GF-D8 (cell line): ENCODE measurements around the gene ASCC1.
A peak's percentile ranks its signal among the peaks of the same experiment; 100 is the strongest.
"Not testable (repeated sequence)": the region's sequence is repeated elsewhere in the genome, so short reads cannot be mapped to it uniquely, and the experiment has no call there.

ENCODE experiments used
- DNase-seq: peaks from one replicate; lab custom pipeline; 2025; lab: John Stamatoyannopoulos, UW

ASCC1 gene

DNA sequence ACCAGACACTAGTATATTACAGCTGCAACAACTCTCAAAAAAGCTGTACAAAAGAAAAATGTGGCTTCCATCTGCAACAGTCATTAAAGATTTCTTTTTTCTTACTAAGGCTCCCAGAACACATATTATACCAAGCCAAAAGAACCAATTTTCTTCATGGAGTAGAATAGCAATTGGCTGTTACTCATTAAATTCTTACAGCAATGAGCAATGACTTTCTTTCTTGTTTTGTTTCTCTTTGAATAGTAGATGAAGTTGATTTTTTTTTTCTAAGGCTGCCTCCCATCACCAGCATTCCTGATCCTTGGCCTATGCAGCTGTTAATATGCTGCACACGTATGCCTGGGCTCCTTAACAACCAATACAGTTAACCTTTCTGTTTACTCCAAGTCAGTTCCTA is 91.1 kb downstream of the ASCC1 start:
- DNase-seq = no peak

DNA sequence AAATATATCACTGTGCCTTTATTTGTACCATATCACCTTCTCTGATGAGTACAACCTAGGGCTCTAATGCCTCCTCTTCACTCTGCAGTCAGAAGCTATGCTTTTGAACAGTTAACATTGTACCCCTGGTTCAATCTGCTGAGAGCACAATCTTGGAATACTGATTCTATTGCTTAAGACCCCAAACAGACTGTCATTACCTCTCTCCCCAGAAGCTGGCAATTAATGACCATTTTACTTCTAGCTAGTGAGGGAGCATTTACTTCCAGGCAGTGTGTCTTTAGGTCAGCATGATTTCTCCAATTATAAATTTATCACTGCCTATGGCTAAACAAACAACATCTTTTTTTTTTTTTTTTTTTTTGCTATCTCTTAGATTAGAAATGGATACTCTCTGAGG is 91.7 kb downstream of the ASCC1 start:
- DNase-seq = no peak

DNA sequence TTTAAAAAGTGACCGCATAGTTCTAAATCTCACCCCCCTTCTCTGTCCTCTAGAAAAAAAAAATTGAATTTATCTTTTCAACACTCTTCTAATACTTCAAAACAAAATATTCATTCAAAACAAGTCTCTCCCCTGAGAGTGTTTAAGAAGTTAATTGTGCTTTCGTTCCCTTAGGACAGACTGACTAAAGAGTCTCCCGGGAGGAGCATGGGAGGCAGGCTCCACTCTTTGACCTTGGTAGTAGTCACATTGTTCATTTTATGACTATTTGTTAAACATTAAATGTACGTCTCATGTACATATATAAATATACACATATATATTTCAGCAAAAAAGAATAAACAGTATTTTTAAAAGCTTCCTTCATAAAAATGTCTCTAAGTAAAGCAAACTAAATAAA is 92.5 kb downstream of the ASCC1 start:
- no peak for DNase-seq

DNA sequence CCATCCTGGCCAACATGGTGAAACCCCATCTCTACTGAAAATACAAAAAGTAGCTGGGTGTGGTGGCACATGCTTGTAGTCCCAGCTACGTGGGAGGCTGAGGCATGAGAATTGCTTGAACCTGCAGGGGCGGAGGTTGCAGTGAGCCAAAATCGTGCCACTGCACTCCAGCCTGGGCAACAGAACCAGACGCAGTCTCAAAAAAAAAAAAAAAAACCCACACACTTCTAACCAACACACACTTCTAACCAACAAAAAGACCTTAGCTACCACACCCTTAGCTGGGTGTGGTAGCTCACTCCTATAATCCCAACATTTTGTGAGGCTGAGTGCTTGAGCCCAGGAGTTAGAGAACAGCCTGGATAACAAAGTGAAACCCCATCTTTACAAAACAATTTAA is 93.9 kb downstream of the ASCC1 start:
- no peak for DNase-seq

DNA sequence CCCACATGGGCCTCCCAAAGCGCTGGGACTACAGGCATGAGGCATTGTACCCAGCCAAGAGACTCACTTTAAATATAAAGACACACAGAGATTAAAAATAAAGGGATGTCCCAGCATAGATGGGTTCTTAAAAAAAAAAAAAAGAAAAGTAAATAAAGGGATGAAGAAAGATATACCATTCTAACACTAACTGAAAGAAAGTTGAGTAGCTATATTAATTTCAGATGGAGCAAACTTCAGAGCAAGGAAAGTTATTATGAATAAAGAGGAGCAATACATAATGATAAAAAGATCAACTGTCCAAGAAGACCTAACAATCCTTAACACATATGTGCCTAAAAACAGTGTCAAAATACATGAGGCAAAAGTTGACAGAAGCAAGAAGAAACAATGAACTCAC is 94.7 kb downstream of the ASCC1 start:
- DNase-seq = no peak

DNA sequence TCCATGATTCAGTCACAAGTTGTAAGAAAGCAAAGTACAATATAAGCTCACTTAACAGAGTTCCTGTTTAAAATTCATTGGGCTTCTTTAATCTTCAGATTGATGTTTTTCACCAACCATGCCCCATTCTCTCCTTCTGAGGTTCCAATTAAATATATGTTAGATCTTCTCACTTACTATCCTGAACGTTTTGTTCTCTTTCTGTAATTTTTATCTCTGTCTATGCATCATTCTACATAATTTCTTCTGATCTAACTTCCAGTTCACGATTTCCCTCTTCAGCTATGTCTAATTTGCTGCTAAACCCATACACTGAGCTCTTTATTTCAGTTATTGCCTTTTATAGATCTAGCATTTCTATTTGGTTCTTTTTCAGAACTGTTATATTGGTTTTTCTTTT is 99.7 kb downstream of the ASCC1 start:
- no peak for DNase-seq

DNA sequence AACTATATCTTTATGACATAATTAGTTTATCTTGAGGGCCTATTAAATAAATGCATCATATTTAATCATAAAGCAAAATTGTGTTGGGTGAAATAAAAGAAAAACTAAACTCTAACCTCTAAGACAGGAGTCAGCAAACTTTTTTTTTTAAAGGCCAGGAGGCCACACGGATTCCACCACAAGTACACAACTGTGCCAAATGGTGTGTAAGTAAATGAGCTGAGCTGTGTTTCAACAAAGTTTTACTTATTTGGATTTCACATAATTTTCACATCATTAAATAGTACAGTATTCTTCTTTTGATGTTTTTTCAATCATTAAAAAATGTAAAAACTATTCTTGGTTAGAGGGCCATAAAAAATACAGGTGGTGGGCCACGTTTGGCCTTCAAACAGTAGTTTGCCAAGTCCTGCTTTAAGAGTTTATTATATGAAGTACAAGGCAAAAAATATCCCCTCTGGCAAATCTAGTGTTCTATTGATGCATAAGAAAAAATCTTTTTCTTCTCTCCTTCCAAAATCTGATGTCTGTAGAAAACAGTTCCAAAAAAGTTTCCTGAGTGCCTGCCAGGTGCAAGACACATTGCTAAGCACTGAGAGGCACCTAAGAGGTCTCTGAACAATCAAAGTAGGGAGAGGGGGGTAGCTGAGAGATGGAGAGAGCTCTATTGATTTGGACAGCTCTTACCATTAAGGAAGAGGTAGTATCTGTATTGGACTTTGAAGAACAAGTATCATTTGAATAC is 101.2 kb downstream of the ASCC1 start:
- no peak for DNase-seq

DNA sequence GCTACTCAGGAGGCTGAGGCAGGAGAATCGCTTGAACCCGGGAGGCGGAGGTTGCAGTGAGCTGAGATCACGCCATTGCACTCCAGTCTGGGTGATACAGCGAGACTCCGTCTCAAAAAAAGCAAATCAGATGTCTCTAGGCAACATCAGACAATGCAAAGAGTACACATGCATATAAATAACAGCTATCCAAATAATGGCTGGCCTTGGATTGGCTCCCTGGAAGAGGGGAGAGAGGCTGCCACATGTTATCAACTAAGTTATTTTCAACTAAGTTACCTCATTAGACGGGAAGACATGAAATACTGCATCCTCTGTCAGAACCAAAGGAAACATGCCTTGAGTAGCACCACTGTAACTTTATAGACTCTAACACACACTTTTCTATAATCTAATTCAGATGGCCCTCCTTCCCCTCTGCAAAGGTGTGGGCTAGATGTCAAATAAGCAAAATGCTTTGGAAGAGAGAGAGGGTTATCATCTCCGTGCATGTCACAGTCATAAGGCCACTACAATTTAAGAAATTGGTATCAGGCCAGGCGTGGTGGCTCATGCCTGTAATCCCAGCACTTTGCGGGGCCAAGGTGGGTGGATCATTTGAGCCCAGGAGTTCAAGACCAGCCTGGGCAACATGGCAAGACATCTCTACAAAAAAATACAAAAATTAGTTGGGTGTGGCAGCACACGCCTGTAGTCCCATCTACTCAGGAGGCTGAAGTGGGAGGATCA is 105.2 kb downstream of the ASCC1 start:
- DNase-seq = no peak

DNA sequence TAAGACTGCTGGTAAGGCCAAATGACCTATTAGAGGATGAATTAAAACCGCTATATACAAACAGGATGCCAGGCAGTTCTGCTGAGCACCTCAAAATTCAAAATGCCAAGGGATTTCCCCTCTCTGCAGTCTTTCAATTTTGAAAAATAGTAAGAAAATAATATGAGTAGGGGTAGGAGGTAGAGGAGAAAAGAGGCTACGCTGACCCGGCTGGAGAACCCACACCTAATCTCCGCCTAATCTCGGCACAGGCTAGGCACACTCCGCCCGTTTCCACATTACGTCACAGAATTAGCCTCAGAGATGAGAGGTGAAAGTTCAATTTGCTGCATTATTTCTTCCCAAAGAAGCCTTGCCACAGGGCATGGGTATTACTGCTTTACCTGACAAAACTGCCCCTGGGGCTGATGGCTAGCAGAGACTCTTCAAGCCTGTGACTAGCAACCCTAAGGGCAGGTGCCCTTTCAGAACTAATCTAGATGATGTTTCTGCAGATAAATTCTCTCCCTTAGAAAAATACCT is 106.4 kb downstream of the ASCC1 start:
- DNase-seq = no peak

DNA sequence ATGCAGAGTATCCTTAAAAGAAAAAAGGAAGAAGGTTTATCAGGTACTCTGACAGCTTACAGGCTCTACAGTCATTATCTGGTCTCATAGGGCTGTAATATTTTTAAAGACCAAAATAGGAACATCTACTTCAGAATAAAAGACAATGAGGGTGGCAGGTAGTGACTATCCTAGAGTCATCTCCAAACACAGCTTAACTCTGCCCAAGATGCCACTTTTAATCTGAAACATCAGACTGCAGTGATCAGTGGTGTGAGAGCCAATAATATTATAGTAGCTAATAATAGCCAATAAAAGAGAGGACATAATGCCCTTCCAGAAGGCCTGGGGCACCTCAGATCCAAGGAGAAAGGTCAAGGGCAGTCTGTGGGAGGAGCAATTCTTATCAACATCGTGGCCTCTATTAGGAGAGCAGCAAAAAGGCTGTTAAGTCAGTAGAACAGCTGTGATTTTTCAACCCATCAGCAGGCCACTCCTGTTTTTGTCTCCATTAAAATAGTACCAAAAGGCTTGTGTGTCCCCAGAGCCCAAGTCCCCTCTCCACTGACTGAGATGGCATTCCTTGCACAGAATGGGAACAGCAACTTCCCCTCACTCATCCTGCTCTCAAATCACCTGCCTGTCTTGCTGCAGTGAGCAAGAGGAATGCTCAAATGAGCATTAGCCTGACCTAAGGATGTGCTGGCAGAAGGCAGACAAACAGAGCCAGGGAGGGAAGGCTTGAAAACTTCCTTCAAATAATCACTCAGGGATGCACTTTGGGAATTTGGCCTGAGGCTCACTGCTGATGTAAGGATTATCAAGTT is 107.0 kb downstream of the ASCC1 start:
- DNase-seq = no peak

DNA sequence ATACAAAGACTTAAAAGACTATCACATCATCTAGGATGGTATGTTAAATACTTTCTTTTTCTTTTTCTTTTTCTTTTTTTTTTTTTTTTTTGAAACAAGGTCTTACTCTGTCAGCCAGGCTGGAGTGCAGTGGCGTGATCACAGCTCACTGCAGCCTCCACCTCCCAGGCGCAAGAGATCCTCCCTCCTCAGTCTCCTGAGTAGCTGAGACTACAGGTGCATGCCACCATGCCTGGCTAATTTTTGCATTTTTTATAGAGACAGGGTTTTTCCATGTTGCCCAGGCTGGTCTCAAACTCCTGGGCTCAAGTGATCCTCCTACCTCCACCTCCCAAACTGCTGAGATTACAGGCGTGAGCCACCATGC is 108.1 kb downstream of the ASCC1 start:
- not testable (repeated sequence) for DNase-seq

DNA sequence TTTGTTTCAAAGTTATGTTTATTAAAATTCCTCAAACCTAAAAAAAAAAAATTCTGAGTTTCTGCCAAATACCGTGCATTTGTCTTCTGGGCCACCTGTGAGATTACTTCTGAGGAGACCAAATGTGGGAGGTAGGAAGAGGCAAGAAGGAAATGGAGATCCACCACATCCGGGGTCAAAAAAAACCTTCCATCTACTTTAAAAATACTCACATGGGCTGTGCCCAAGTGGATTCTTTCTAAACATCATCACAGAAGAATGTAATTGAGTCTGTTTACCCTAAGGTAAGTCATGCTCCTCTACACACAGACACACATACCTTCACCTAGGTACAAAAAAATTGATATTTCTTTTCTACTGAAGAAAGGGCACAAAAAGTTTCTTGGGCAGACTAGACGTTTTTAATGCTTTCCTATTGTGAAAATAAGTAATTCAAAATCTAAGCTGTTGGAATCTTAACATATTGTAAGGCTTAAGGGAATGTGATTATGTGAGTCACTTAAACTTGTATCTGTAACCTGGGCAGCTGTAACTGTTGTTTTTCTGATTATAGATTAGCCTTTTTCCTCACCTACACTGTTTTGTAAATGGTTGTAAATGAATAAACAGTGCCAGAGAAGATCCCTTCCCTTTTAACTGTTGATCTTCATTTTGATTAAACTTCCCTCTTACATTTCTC is 108.6 kb downstream of the ASCC1 start:
- DNase-seq = peak; percentile 46

DNA sequence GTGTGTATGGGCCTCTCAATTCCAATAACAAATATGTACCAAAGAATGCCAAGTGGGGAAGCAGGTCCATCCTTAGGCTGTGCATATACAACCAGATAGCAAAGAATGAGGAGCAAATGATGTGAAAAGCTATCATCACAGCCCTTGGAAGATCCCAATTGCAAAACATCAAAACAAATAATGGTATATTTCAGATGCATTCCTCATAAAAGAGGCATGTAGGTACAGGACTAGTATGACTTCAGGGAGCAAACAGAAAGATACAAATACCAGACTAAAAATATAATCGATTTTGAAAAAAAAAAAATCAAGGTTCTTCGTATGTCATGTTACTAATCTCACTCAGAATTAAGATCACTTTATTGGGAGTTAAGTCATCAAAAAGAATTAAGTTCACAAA is 109.2 kb downstream of the ASCC1 start:
- no peak for DNase-seq

DNA sequence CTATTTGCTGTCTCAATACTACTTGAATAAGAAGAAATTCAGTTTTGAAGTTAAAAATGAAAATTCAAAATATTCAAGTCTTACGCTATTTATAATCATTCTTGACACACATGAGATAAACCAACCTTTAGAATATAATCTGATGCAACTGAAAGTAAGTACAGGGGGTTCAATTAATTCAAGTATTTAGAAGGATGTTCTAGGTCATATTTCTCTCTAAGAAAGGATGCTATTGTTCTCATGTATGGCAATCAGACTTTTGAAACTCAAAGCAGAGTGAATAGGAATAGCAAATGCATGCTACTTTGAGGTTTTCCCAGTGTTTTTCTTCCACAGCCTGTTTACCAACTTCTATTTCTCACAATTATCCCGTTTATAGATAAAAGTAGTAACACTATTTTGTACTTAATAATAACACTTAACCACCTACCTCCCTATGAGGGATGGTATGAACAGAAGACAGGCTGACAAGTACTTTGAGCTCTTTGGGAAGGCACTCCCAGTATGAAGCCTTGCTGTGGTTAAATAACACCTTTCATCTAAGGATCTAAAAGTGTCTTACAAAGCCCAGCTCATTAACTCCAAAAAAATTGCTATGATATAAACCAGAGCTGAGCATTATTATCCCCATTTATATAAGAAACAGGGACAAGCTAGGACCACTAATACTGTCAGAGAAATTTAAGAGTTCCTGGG is 109.8 kb downstream of the ASCC1 start:
- DNase-seq = no peak

DNA sequence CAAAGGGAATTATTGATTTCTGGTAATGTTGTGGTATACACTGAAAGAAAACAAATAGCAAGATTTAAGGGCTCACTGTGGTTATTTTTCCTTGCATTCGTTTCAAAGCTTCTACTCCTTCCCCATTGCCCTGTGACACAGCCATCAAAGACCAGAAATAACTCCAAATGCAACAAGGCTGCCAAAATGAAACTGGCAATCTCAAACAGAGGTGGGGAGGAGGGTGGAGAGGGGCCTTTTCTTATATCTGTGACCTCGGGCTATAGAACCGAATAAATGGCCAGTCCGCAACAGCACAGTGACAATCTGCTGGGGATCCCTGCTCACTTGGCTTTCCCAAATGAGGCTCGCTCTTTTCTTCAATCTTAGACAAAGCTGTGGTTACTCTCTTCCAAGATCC is 110.4 kb downstream of the ASCC1 start:
- DNase-seq = no peak

DNA sequence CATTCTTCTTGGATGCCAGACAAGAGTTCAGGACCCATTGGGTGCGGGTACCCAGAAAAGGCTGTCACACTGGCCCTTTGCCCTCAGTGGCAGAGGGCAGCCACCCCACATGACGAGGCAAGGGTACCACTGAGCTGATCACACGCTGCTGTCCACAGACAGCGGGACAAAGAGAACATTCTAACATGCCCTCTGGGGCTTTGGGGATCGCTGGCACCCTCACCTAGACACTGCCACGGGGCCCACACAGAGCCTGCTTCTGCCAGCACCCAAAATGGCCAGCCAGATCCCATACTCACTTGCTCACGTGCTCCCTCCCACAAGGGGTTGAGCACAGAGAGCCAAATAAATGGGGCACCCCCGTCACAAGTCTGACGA is 111.0 kb downstream of the ASCC1 start:
- no peak for DNase-seq

DNA sequence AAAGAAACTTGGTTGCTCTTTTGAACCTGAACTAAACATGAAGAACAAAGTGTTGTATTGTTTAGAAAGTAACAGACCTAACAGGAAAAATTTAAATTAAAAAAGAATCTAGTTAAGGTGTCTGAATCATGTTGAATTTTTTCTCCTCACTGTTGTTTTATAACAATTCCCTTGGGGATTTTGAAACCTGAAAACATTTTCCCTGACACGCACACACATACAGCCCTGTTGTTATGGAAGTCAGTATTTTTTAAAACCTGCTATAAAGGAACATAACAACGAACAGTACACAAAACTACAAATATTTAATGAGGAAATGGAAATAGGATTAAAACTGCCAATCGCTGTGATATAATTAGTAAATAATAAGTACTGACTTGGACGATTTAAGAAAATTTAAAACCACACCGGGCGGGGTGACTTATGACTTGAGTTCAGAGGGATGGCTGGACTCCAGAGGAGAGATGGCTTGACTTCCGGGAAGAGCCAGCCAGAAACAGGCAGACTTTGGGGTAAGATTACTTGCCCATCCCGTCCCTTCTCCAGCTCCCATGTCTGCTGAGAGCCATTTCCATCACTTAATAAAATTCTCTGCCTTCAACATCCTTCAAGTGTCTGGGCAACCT is 111.5 kb downstream of the ASCC1 start:
- DNase-seq = no peak

DNA sequence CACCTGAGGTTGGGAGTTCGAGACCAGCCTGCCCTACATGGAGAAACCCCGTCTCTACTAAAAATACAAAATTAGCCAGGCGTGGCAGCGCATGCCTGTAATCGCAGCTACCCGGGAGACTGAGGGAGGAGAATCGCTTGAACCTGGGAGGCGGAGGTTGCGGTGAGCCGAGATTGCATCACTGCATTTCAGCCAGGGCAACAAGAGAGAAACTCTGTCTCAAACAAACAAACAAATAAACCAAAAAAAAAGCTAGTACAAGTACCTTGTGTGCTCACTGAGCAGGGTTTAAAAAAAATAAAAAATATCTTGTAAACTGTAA is 116.5 kb downstream of the ASCC1 start:
- DNase-seq = no peak

DNA sequence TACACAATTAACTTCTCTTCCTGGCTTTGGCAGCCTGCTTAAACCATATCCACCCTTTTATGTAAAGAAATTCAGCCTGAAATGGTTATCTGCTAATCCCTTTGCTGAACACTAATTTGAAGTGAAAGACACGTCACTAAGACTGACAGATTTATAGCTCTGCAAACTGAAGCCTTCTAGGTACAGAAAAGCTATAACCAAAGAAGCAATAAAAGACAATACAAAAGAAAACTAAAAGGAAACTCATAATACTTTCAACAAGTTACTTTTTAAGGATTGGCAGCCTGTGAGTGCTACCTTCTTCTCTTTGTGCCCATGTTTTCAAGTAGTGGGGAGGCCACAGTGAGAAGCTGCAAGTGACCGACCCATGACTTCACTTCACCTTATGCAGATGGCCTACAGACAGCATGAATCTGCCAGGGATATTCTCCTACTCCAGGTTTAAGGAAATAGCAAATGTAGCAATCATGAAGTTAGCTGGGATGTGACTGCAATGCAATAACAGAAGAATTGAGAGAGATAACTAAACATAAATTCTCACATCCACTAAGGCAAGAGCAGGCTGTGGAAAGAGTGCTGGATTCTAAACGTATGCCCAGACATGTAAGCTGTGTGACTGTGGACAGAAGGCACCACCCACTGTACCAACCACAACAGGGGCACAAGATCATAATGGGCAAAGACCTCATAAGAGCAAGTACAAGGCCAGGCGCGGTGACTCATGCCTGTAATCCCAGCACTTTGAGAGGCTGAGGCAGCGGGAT is 117.1 kb downstream of the ASCC1 start:
- DNase-seq = no peak

DNA sequence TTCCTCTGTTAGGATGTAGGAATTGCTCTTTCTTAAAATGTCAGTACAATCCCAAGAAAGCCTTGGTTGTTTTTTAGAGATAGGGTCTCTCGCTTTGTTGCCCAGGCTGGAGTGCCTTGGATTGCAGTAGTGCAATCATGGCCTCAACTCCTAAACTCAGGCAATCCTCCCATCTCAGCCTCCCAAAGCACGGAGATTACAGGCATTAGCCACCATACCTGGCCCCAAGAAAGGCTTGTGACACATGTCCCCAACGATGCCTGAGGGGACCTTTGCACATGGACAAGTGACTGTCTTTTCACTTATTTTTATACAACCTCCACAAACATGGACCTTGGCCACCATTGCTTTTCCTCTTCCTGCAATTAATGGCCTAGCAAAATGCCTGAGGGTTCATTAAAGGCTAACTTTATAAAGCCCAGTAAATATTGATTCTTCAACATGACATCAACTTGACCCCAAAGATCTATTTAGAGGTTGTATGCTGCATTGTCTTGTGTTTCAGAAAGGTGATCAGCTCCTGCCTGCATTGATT is 117.7 kb downstream of the ASCC1 start:
- DNase-seq = no peak
